ENCODE data around the gene CUX1. TPM values are rescaled to one million over a fixed set of nuclear protein-coding genes. Genes with fewer than 3 reads are reported as not detected.

Gene CUX1
- total RNA-seq, 2 experiments from 2014 or later: 35.6 to 38.0 TPM

DNA sequence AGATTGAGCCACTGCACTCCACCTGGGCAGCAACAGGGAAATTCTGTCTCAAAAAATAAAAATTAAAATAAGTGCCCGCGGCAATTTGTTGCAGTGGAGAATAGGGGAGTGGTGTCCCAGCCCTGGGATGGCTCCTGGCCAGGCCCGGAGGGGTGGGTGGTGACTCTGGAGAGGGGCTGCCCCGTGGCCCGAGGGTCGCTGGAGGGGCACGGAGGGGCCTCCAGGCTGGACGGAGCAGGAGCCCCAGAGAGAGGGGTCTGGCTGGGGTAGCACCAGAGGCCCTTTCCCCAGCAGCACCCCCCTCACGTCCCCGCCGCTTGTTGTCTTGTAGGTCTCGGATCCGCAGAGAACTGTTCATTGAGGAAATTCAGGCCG, 430.6 kb downstream of the CUX1 start:
- no peaks in the 10 kb centered on the region for H3K27me3 ChIP-seq (ENCODE audit: control insufficient read depth in 1 of 2, insufficient read depth in 2 of 2, low read length in 2 of 2)
- intact Hi-C loops (cut with DNase I, micrococcal nuclease): no loop called here
- ATAC-seq (ENCODE audit: poor library complexity) (no peak), DNase-seq (no peak)
- H3K27me3 Mint-ChIP-seq: no peaks in the 10 kb centered on the region
- no peak overlapping the region for H3K27ac Mint-ChIP-seq
- no peaks in the 10 kb centered on the region for H3K9me3 Mint-ChIP-seq
- H3K9me3 ChIP-seq (ENCODE audit: control insufficient read depth in 1 of 2, insufficient read depth in 1 of 2, low read length in 2 of 2): peaks cover 0 to 6% of the 10 kb centered on the region in 2 experiments
- no peak overlapping the region for H3K4me3 ChIP-seq (ENCODE audit: low read length)
- H3K4me3 Mint-ChIP-seq: no peak overlapping the region
- no peak overlapping the region for H3K27ac ChIP-seq (ENCODE audit: low read depth in 1 of 2, low read length in 2 of 2)
- TF ChIP-seq, protein P1, sequence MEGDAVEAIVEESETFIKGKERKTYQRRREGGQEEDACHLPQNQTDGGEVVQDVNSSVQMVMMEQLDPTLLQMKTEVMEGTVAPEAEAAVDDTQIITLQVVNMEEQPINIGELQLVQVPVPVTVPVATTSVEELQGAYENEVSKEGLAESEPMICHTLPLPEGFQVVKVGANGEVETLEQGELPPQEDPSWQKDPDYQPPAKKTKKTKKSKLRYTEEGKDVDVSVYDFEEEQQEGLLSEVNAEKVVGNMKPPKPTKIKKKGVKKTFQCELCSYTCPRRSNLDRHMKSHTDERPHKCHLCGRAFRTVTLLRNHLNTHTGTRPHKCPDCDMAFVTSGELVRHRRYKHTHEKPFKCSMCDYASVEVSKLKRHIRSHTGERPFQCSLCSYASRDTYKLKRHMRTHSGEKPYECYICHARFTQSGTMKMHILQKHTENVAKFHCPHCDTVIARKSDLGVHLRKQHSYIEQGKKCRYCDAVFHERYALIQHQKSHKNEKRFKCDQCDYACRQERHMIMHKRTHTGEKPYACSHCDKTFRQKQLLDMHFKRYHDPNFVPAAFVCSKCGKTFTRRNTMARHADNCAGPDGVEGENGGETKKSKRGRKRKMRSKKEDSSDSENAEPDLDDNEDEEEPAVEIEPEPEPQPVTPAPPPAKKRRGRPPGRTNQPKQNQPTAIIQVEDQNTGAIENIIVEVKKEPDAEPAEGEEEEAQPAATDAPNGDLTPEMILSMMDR (IDR thresholded peaks at IDR 0.05): no peak
- H3K4me1 ChIP-seq (ENCODE audit: insufficient read depth, low read length): no peaks in the 10 kb centered on the region
- no peaks in the 10 kb centered on the region for H3K4me1 Mint-ChIP-seq (ENCODE audit: low read depth)
- POLR2A ChIA-PET: no interaction called here
- CTCF ChIA-PET: no interaction called here
- H3K36me3 Mint-ChIP-seq (ENCODE audit: low read depth): peaks cover 35% of the 10 kb centered on the region
- H3K36me3 ChIP-seq (ENCODE audit: insufficient read depth, low read length): peaks cover 8% of the 10 kb centered on the region

DNA sequence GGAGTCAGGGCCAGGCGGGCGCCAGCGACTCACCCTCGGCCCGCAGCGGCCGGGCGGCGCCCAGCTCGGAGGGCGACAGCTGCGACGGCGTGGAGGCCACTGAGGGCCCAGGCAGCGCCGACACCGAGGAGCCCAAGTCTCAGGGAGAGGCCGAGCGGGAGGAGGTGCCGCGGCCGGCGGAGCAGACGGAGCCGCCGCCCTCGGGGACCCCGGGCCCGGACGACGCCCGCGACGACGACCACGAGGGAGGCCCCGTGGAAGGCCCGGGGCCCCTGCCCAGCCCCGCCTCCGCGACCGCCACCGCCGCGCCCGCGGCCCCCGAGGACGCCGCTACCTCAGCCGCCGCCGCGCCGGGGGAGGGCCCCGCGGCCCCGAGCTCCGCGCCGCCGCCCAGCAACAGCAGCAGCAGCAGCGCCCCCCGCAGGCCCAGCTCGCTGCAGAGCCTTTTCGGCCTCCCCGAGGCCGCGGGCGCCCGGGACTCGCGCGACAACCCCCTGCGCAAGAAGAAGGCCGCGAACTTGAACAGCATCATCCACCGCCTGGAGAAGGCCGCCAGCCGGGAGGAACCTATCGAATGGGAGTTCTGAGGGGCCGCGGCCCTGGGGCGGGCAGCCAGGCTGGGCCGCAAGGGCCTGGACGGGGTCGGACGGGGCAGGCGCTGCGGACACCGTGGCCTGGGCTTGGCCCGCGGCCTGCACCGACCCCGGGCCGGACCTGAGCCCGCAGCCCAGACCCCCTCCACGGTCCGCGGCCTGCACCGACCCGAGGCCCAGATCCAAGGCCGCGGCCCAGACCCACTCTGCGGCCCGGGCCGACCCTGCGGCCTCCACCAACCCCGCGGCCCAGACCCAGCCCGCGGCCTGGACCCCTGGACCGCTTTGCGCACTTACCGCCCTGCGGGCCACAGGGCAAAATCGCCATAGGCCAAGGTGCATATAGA, 431.3 kb downstream of the CUX1 start:
- no peaks in the 10 kb centered on the region for H3K27me3 Mint-ChIP-seq
- H3K27ac ChIP-seq (ENCODE audit: low read depth in 1 of 2, low read length in 2 of 2): no peak overlapping the region
- no peaks in the 10 kb centered on the region for H3K4me1 ChIP-seq (ENCODE audit: insufficient read depth, low read length)
- ChIA-PET POLR2A (no interaction called here), CTCF (interaction anchor here (0.6 kb wide), 1 partner anchor 34 kb away, joined by 3 read pairs; no protein-coding TSS in a partner anchor)
- H3K36me3 ChIP-seq (ENCODE audit: insufficient read depth, low read length): peaks cover 8% of the 10 kb centered on the region
- DNase-seq (no peak), ATAC-seq (ENCODE audit: poor library complexity) (no peak)
- intact Hi-C loops (cut with DNase I, micrococcal nuclease): no loop called here
- H3K27me3 ChIP-seq (ENCODE audit: control insufficient read depth in 1 of 2, insufficient read depth in 2 of 2, low read length in 2 of 2): no peaks in the 10 kb centered on the region
- H3K27ac Mint-ChIP-seq: no peak overlapping the region
- H3K4me3 ChIP-seq (ENCODE audit: low read length): no peak overlapping the region
- no peaks in the 10 kb centered on the region for H3K4me1 Mint-ChIP-seq (ENCODE audit: low read depth)
- H3K4me3 Mint-ChIP-seq: no peak overlapping the region
- peaks cover 0 to 6% of the 10 kb centered on the region in 2 experiments for H3K9me3 ChIP-seq (ENCODE audit: control insufficient read depth in 1 of 2, insufficient read depth in 1 of 2, low read length in 2 of 2)
- TF ChIP-seq, protein P1 (IDR thresholded peaks at IDR 0.05): no peak
- H3K36me3 Mint-ChIP-seq (ENCODE audit: low read depth): peaks cover 32% of the 10 kb centered on the region
- H3K9me3 Mint-ChIP-seq: no peaks in the 10 kb centered on the region

GRCh38 chr7:102251531-102252365, 434.3 kb downstream of the CUX1 start:
- no peaks in the 10 kb centered on the region for H3K4me1 ChIP-seq (ENCODE audit: insufficient read depth, low read length)
- no peaks in the 10 kb centered on the region for H3K27me3 ChIP-seq (ENCODE audit: control insufficient read depth in 1 of 2, insufficient read depth in 2 of 2, low read length in 2 of 2)
- Mint-ChIP-seq H3K27ac (no peak overlapping the region), H3K9me3 (no peaks in the 10 kb centered on the region), H3K4me1 (ENCODE audit: low read depth) (no peaks in the 10 kb centered on the region), H3K4me3 (no peak overlapping the region), H3K36me3 (ENCODE audit: low read depth) (peaks cover 30% of the 10 kb centered on the region), H3K27me3 (no peaks in the 10 kb centered on the region)
- peaks cover 0 to 10% of the 10 kb centered on the region in 2 experiments for H3K9me3 ChIP-seq (ENCODE audit: control insufficient read depth in 1 of 2, insufficient read depth in 1 of 2, low read length in 2 of 2)
- H3K27ac ChIP-seq (ENCODE audit: low read depth in 1 of 2, low read length in 2 of 2): no peak overlapping the region
- CTCF ChIA-PET: interaction anchor here (0.6 kb wide), 1 partner anchor 64 kb away, joined by 3 read pairs; no protein-coding TSS in a partner anchor
- intact Hi-C loops (cut with DNase I, micrococcal nuclease): no loop called here
- POLR2A ChIA-PET: no interaction called here
- DNase-seq (no peak), ATAC-seq (ENCODE audit: poor library complexity) (no peak)
- H3K4me3 ChIP-seq (ENCODE audit: low read length): no peak overlapping the region
- peaks cover 3% of the 10 kb centered on the region for H3K36me3 ChIP-seq (ENCODE audit: insufficient read depth, low read length)
- TF ChIP-seq, protein P1 (IDR thresholded peaks at IDR 0.05): no peak
